Right lobe of liver (tissue), 4 donors: ENCODE measurements around the gene NR6A1.

Experiments used
- CTCF ChIP-seq, 4 donors: fragments of 200-600 bp in 3 of 4; fragments of 450-650 bp in 1 of 4; IDR thresholded peaks; one replicate each; pipeline versions ENCODE4 v1.5.1 to v1.8.0; 2016 to 2022; ENCODE audit warnings: antibody characterized with exemption in 4 of 4, mild to moderate bottlenecking in 2 of 4
- POLR2A ChIP-seq: fragments of 450-650 bp; IDR thresholded peaks from one replicate; pipeline ENCODE4 v1.6.1; 2017; ENCODE audit warnings: antibody characterized with exemption, mild to moderate bottlenecking
- donor health status: DM: no; HTN: no; CAD: no.
- donor health status: DM: no; HTN: no; CAD: no.
- donor health status: DM: no; HTN: yes; CAD: no.

- TF ChIP-seq CTCF (IDR thresholded peaks at IDR 0.05): no peak
- TF ChIP-seq POLR2A: no peak
Observed at GRCh38 chr9:124491049-124491975, 279.8 kb downstream of the NR6A1 start.
